ENCODE measurements around the gene POGLUT2. TPM values are rescaled to one million over a fixed set of nuclear protein-coding genes. Genes with fewer than 3 reads are reported as not detected.

Gene POGLUT2
- total RNA-seq, 4 donors from 2014 or later: 0.75 to 3.5 (median 2.0) TPM; not detected in 1

- intact Hi-C loops (cut with DNase I; ENCODE audit: low total_unique reads): no loop called here
- 80 to 84% methylated on average over 1 of the region's 1 CpG for WGBS, 2 donors (ENCODE audit: low coverage in 1 of 2)
Measured at GRCh38 chr13:102757006-102757405, 41.8 kb downstream of the POGLUT2 start.

GRCh38 chr13:102751886-102752285, 46.9 kb downstream of the POGLUT2 start:
- Histone ChIP-seq H3K27ac (no peak overlapping the region), H3K27me3 (no peaks in the 10 kb centered on the region), H3K36me3 (no peaks in the 10 kb centered on the region), H3K9me3 (peaks cover 0 to 6% of the 10 kb centered on the region in 2 donors), H3K4me3 (no peak overlapping the region), H3K4me1 (no peaks in the 10 kb centered on the region)
- TF ChIP-seq POLR2AphosphoS5 (IDR thresholded peaks at IDR 0.05) (no peak), POLR2A (IDR thresholded peaks at IDR 0.05) (no peak), EP300 (IDR thresholded peaks at IDR 0.05; ENCODE audit: low read depth) (no peak), CTCF (IDR thresholded peaks at IDR 0.05) (no peak)
- in situ Hi-C loops (cut with MboI; ENCODE audit: low pct_ligation_motif_present in 1 of 4, low pct_unique_long_range_greater_than_20kb in 1 of 4, low sequenced_read_pairs in 3 of 4): no loop called here
- no peak for DNase-seq
- 88 to 100% methylated on average over 2 to 3 of the region's 3 CpGs for WGBS, 2 donors (ENCODE audit: low coverage in 1 of 2)
- intact Hi-C loops (cut with DNase I; ENCODE audit: low total_unique reads): no loop called here

More at GRCh38 chr13:102757006-102757405, 41.8 kb downstream of the POGLUT2 start:
- no peaks in the 10 kb centered on the region for H3K4me1 ChIP-seq
- no peaks in the 10 kb centered on the region for H3K27me3 ChIP-seq
- H3K9me3 ChIP-seq: no peaks in the 10 kb centered on the region
- DNase-seq: no peak
- no peak overlapping the region for H3K27ac ChIP-seq
- in situ Hi-C loops (cut with MboI; ENCODE audit: low pct_ligation_motif_present in 1 of 4, low pct_unique_long_range_greater_than_20kb in 1 of 4, low sequenced_read_pairs in 3 of 4): no loop called here
- no peak for TF ChIP-seq EP300 (IDR thresholded peaks at IDR 0.05; ENCODE audit: low read depth)
- no peaks in the 10 kb centered on the region for H3K36me3 ChIP-seq
- no peak overlapping the region for H3K4me3 ChIP-seq

- in situ Hi-C loops (cut with MboI; ENCODE audit: low pct_ligation_motif_present in 1 of 4, low pct_unique_long_range_greater_than_20kb in 1 of 4, low sequenced_read_pairs in 3 of 4): no loop called here
- H3K4me1 ChIP-seq: no peaks in the 10 kb centered on the region
- no peak overlapping the region for H3K4me3 ChIP-seq
- intact Hi-C loops (cut with DNase I; ENCODE audit: low total_unique reads): no loop called here
- no peak overlapping the region for H3K27ac ChIP-seq
- no peaks in the 10 kb centered on the region for H3K36me3 ChIP-seq
- TF ChIP-seq CTCF (IDR thresholded peaks at IDR 0.05) (no peak), POLR2AphosphoS5 (IDR thresholded peaks at IDR 0.05) (no peak), POLR2A (IDR thresholded peaks at IDR 0.05) (no peak), EP300 (IDR thresholded peaks at IDR 0.05; ENCODE audit: low read depth) (no peak)
- no peak for DNase-seq
- peaks cover 24% of the 10 kb centered on the region for H3K27me3 ChIP-seq
- H3K9me3 ChIP-seq: no peaks in the 10 kb centered on the region
Measured at GRCh38 chr13:102742506-102742905, 56.3 kb downstream of the POGLUT2 start.

GRCh38 chr13:102742101-102742500, 56.7 kb downstream of the POGLUT2 start:
- TF ChIP-seq POLR2AphosphoS5 (IDR thresholded peaks at IDR 0.05) (no peak), EP300 (IDR thresholded peaks at IDR 0.05; ENCODE audit: low read depth) (no peak), POLR2A (IDR thresholded peaks at IDR 0.05) (no peak), CTCF (IDR thresholded peaks at IDR 0.05) (no peak)
- no peak for DNase-seq
- 48 to 50% methylated on average over 1 of the region's 1 CpG for WGBS, 2 donors (ENCODE audit: low coverage in 1 of 2)
- H3K4me3 ChIP-seq: no peak overlapping the region
- H3K36me3 ChIP-seq: no peaks in the 10 kb centered on the region
- in situ Hi-C loops (cut with MboI; ENCODE audit: low pct_ligation_motif_present in 1 of 4, low pct_unique_long_range_greater_than_20kb in 1 of 4, low sequenced_read_pairs in 3 of 4): no loop called here
- H3K27me3 ChIP-seq: peaks cover 24% of the 10 kb centered on the region
- intact Hi-C loops (cut with DNase I; ENCODE audit: low total_unique reads): no loop called here
- H3K27ac ChIP-seq: no peak overlapping the region
- H3K4me1 ChIP-seq: no peaks in the 10 kb centered on the region
- H3K9me3 ChIP-seq: no peaks in the 10 kb centered on the region

Other genes starting within 250 kb of the POGLUT2 start
- 10 to 100 TPM; 19.1 to 47.8 (median 30.3) TPM for gene TPP2, start 202.0 kb downstream of the POGLUT2 start, total RNA-seq
- gene METTL21C, start 103.9 kb downstream of the POGLUT2 start, total RNA-seq: not detected
- gene TEX30, start 25.2 kb downstream of the POGLUT2 start, total RNA-seq: 1 to 10 TPM in 3 of 4 donors, not detected in 1; 5.4 to 6.0 (median 6.0) TPM
- 10 to 100 TPM in 3 of 4 donors, 1 to 10 TPM in 1; 3.0 to 31.4 (median 23.9) TPM for gene BIVM, start 143 bp upstream of the POGLUT2 start, total RNA-seq
- 100 to 1,000 TPM in 1 of 4 donors, 10 to 100 TPM in 3; 64.4 to 116 (median 84.9) TPM for gene ERCC5, start 47.1 kb upstream of the POGLUT2 start, total RNA-seq

All from transverse colon (tissue), 4 donors.